ENCODE results near the gene PARL.

The PARL gene

DNA sequence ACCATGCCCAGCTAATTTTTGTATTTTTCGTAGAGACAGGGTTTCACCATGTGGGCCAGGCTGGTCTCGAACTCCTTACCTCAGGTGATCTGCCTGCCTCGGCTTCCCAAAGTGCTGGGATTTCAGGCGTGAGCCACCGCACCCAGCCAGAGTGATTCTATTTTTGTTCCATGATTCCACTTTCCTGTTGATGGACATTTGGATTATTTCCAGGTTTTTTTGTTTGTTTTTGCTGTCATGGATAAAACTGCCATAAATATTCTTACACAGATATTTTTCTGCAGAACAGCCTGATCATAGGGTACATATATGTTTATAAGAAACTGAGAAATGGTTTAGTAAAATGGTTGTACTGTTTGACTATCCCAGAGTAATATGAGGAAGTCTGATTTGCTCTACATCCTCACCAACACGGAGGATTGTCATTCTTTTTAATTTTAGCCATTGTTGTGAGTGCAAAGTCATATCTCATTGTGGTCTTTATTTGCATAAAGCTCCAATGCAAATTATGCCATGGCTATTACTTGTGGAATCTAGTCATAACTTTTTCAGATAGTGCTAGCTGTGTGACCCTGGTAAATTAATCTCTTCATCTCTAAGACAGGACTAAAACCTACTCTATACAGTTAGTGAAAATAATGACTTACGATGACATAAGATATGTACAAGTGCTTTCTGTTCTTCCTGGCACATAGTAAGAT, 102.0 kb downstream of the PARL start:
- no peak for DNase-seq

- DNase-seq, result no peak
Observed at GRCh38 chr3:183781246-183781645, 103.4 kb downstream of the PARL start.

- no peak for DNase-seq
Observed at GRCh38 chr3:183779896-183780465, 104.7 kb downstream of the PARL start.
